Head of caudate nucleus (tissue), 42 donors: ENCODE measurements around the gene OR11H7.
"Not testable (repeated sequence)": the region's sequence is repeated elsewhere in the genome, so short reads cannot be mapped to it uniquely, and the experiment has no call there.

Experiments
- DNase-seq, 42 donors: peaks; one replicate each; pipeline versions ENCODE4 v3.0.0 to v3.0.0-alpha.2; 2020 to 2021; ENCODE audit warnings: mixed read lengths in 7 of 42
- intact Hi-C: fragments of 100-400 bp; cut with DNase I; formaldehyde crosslinking; loops from one replicate; pipeline ENCODE4 v1.15.0; 2022

The OR11H7 gene

DNA sequence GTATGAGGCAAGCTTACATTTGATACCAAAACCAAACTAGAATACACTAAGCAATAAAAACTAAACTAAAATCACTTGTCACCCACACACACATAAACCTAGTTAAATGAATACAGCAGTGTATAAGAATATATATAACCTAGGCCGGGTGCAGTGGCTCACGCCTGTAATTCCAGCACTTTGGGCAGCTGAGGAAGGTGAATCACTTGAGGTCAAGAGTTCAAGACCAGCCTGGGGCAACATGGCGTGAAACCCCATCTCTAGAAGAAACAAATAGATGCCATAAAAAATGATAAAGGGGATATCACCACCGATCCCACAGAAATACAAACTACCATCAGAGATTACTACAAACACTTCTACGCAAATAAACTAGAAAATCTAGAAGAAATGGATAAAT is 35.6 kb downstream of the OR11H7 start:
- intact Hi-C loops, DNase-seq: not testable (repeated sequence)

DNA sequence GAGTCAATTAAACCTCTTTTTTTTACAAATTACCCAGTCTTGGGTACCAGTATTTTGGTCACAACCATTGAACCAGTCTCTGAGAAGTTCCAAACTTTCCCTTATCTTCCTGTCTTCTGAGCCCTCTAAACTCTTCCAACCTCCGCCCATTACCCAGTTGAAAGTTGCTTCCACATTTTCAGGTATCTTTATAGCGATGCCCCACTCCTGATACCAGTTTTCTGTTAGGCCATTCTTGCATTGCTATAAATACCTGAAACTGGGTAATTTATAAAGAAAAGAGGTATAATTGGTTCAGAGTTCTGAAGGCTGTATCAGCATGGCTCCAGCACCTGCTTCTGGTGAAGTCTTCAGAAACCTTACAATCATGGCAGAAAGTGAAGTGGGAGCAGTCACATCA is 45.3 kb downstream of the OR11H7 start:
- no peak for DNase-seq
- intact Hi-C loops: no loop called here

GRCh38 chr14:20277409-20277808 is 48.6 kb downstream of the OR11H7 start:
- no peak for DNase-seq
- intact Hi-C loops: no loop called here

- intact Hi-C loops: no loop called here
Observed at GRCh38 chr14:20278414-20278813, 49.6 kb downstream of the OR11H7 start.

GRCh38 chr14:20280265-20280664 is 51.5 kb downstream of the OR11H7 start:
- intact Hi-C loops, DNase-seq: not testable (repeated sequence)

More at GRCh38 chr14:20278414-20278813, 49.6 kb downstream of the OR11H7 start:
- DNase-seq: peak in 8 of 42 donors; percentile 0 to 48 (median 14)
